HG03520 (cell line): ENCODE results near the gene TCF12.
A peak's percentile ranks its signal among the peaks of the same experiment; 100 is the strongest.
"Not testable (repeated sequence)": the region's sequence is repeated elsewhere in the genome, so short reads cannot be mapped to it uniquely, and the experiment has no call there.

Source experiments
- ATAC-seq: cut with Tn5 transposase; IDR thresholded peaks from one replicate; pipeline ENCODE4 v1.9.1; 2021; ENCODE audit warnings: mild to moderate bottlenecking, moderate library complexity; ENCODE audit not compliant: unreplicated experiment

TCF12 gene

GRCh38 chr15:57085267-57085666 is 166.8 kb downstream of the TCF12 start:
- ATAC-seq = no peak

- no peak for ATAC-seq
Observed at GRCh38 chr15:57086857-57087427, 168.5 kb downstream of the TCF12 start.

GRCh38 chr15:57089815-57090495 is 171.5 kb downstream of the TCF12 start:
- no peak for ATAC-seq

- no peak for ATAC-seq
Observed at GRCh38 chr15:57090496-57090859, 172.0 kb downstream of the TCF12 start.

- no peak for ATAC-seq
Observed at GRCh38 chr15:57091636-57092035, 173.2 kb downstream of the TCF12 start.

GRCh38 chr15:57092252-57092651 is 173.8 kb downstream of the TCF12 start:
- no peak for ATAC-seq

- ATAC-seq = no peak
Observed at GRCh38 chr15:57094321-57095257, 176.1 kb downstream of the TCF12 start.

- no peak for ATAC-seq
Observed at GRCh38 chr15:57095896-57096295, 177.5 kb downstream of the TCF12 start.

- ATAC-seq = no peak
Observed at GRCh38 chr15:57097246-57097645, 178.8 kb downstream of the TCF12 start.

GRCh38 chr15:57097919-57098543 is 179.6 kb downstream of the TCF12 start:
- not testable (repeated sequence) for ATAC-seq

- ATAC-seq = no peak
Observed at GRCh38 chr15:57098896-57099295, 180.5 kb downstream of the TCF12 start.

- ATAC-seq = peak; percentile 53
Observed at GRCh38 chr15:57100136-57100539, 181.7 kb downstream of the TCF12 start.

GRCh38 chr15:57102858-57103257 is 184.4 kb downstream of the TCF12 start:
- no peak for ATAC-seq

GRCh38 chr15:57108296-57108695 is 189.9 kb downstream of the TCF12 start:
- no peak for ATAC-seq

GRCh38 chr15:57109005-57109404 is 190.6 kb downstream of the TCF12 start:
- no peak for ATAC-seq

- ATAC-seq = no peak
Observed at GRCh38 chr15:57111002-57111401, 192.6 kb downstream of the TCF12 start.

GRCh38 chr15:57112178-57112577 is 193.7 kb downstream of the TCF12 start:
- no peak for ATAC-seq

- no peak for ATAC-seq
Observed at GRCh38 chr15:57114070-57114469, 195.6 kb downstream of the TCF12 start.

- no peak for ATAC-seq
Observed at GRCh38 chr15:57118013-57118799, 199.8 kb downstream of the TCF12 start.

- ATAC-seq = no peak
Observed at GRCh38 chr15:57122080-57122840, 203.8 kb downstream of the TCF12 start.
